Endothelial cell of umbilical vein (primary cell): ENCODE results near the gene POU2F3. TPM values are rescaled to one million over a fixed set of nuclear protein-coding genes. Genes with fewer than 3 reads are reported as not detected.

Source experiments
- BruUV-seq: library from RNA; stranded (reverse); fragments of 400-500 nt; replicated peaks from 2 replicates; lab custom pipeline; 2021; lab: Mats Ljungman, UMichigan
- CTCF ChIA-PET: fragments of 300-600, 350-600 bp; sonication (Branson Sonifier 250); formaldehyde crosslinking; loops from one replicate; lab custom pipeline; 2021; ENCODE audit warnings: antibody characterized with exemption, inconsistent platforms; lab: Charles Lee
- POLR2A ChIA-PET: fragments of 300-600, 350-600 bp; sonication (Branson Sonifier 250); formaldehyde crosslinking; loops from one replicate; lab custom pipeline; 2021; ENCODE audit warnings: antibody characterized with exemption, inconsistent platforms; lab: Charles Lee
- DNase-seq: peaks from one replicate; pipeline ENCODE4 v3.0.0-alpha.2; 2011; ENCODE audit warnings: low read depth, low spot score
- FAIRE-seq: peaks from 2 replicates; lab custom pipeline; 2011; peaks lifted over from hg19 to GRCh38; lab: Jason Lieb, UNC
- H2AFZ ChIP-seq: 2 replicates; pipeline ENCODE4 v1.6.0; 2012; ENCODE audit warnings: low read depth, low read length, control low read depth, inconsistent platforms
- H3K27ac ChIP-seq: 2 replicates; pipeline ENCODE4 v1.5.1; 2011; ENCODE audit warnings: low read depth, mild to moderate bottlenecking, control low read depth, low read length, moderate library complexity; ENCODE audit not compliant: insufficient read depth
- H3K27me3 ChIP-seq, 2 experiments: 2 replicates each; pipeline versions ENCODE4 v1.6.0 to v1.6.1; 2011; ENCODE audit warnings: low read length in 2 of 2, mixed read lengths in 1 of 2; ENCODE audit not compliant: control insufficient read depth in 2 of 2, insufficient read depth in 2 of 2
- H3K36me3 ChIP-seq, 2 experiments: 2 replicates in 1 of 2; 3 replicates in 1 of 2; pipeline ENCODE4 v1.5.1; 2011; ENCODE audit warnings: low read length in 2 of 2, mild to moderate bottlenecking in 1 of 2, moderate library complexity in 1 of 2; ENCODE audit not compliant: control insufficient read depth in 2 of 2, insufficient read depth in 2 of 2; ENCODE audit errors: extremely low read depth in 1 of 2
- H3K4me1 ChIP-seq: 3 replicates; pipeline ENCODE4 v1.5.1; 2011; ENCODE audit warnings: mild to moderate bottlenecking, low read length; ENCODE audit not compliant: control insufficient read depth, insufficient read depth; ENCODE audit errors: extremely low read depth
- H3K4me2 ChIP-seq: 2 replicates; pipeline ENCODE4 v1.6.1; 2011; ENCODE audit warnings: low read length, control low read depth, mixed read lengths; ENCODE audit not compliant: insufficient read depth
- H3K4me3 ChIP-seq, 3 experiments: fragments of 200-600 bp in 1 of 3; sonication (generic), shearing (Covaris generic) in 1 of 3; replicated peaks in 1 of 3; 2 replicates each; pipeline ENCODE4 v1.5.1; 2011 to 2016; ENCODE audit warnings: control low read depth in 3 of 3, low read length in 3 of 3, mild to moderate bottlenecking in 2 of 3, inconsistent platforms in 1 of 3, low read depth in 1 of 3, moderate library complexity in 1 of 3; ENCODE audit not compliant: insufficient read depth in 1 of 3
- H3K79me2 ChIP-seq: 2 replicates; pipeline ENCODE4 v1.6.0; 2012; ENCODE audit warnings: low read length, inconsistent platforms; ENCODE audit not compliant: control insufficient read depth, insufficient read depth
- H3K9ac ChIP-seq: replicated peaks from 2 replicates; pipeline ENCODE3; 2011; ENCODE audit warnings: low read length, control low read depth; ENCODE audit not compliant: insufficient read depth; ENCODE audit errors: extremely low read depth
- H3K9me1 ChIP-seq: replicated peaks from 3 replicates; pipeline ENCODE4 v1.6.0; 2011; ENCODE audit warnings: mild to moderate bottlenecking, low read length; ENCODE audit not compliant: control insufficient read depth, insufficient read depth; ENCODE audit errors: extremely low read depth
- H3K9me3 ChIP-seq: replicated peaks from 2 replicates; pipeline ENCODE4 v1.5.1; 2012; ENCODE audit warnings: low read length, inconsistent platforms; ENCODE audit not compliant: control insufficient read depth, insufficient read depth
- H4K20me1 ChIP-seq: replicated peaks from 2 replicates; pipeline ENCODE3; 2011; ENCODE audit warnings: mild to moderate bottlenecking, low read length; ENCODE audit not compliant: control insufficient read depth, insufficient read depth; ENCODE audit errors: extremely low read depth
- CTCF ChIP-seq, 2 donors: IDR thresholded peaks; 1 replicate in 1 of 2; 2 replicates in 1 of 2; pipeline ENCODE4 v1.5.1; 2011; ENCODE audit warnings: low read length in 2 of 2, mild to moderate bottlenecking in 2 of 2, moderate library complexity in 2 of 2, control low read depth in 1 of 2, inconsistent platforms in 1 of 2, low read depth in 1 of 2; ENCODE audit not compliant: insufficient read depth in 1 of 2; ENCODE audit errors: extremely low read depth in 1 of 2
- EZH2 ChIP-seq: IDR thresholded peaks from 2 replicates; pipeline ENCODE4 v1.6.1; 2012; ENCODE audit warnings: borderline replicate concordance, low read depth, mild to moderate bottlenecking, moderate library complexity, low read length, inconsistent platforms; ENCODE audit not compliant: severe bottlenecking
- FOS ChIP-seq: IDR thresholded peaks from 2 replicates; pipeline ENCODE4 v1.6.1; 2011; ENCODE audit warnings: mild to moderate bottlenecking, low read length, moderate library complexity, borderline replicate concordance; ENCODE audit not compliant: insufficient read depth
- GATA2 ChIP-seq: IDR thresholded peaks from 2 replicates; pipeline ENCODE4 v1.7.0; 2011; ENCODE audit warnings: low read depth, mild to moderate bottlenecking, moderate library complexity, mixed read lengths, low read length; ENCODE audit not compliant: insufficient read length, insufficient read depth
- JUN ChIP-seq: IDR thresholded peaks from 2 replicates; pipeline ENCODE4 v1.6.1; 2011; ENCODE audit warnings: borderline replicate concordance, low read depth; ENCODE audit not compliant: insufficient read length, insufficient read depth
- MAX ChIP-seq: IDR thresholded peaks from 2 replicates; pipeline ENCODE4 v1.6.1; 2011; ENCODE audit not compliant: insufficient read depth, insufficient read length
- MYC ChIP-seq: IDR thresholded peaks from one replicate; pipeline ENCODE4 v1.6.1; 2011; ENCODE audit warnings: mild to moderate bottlenecking, low read depth, low read length
- POLR2A ChIP-seq: IDR thresholded peaks from 2 replicates; pipeline ENCODE4 v1.6.1; 2012; ENCODE audit warnings: low read depth, mild to moderate bottlenecking, control low read depth, low read length
- POLR2AphosphoS5 ChIP-seq: IDR thresholded peaks from 2 replicates; pipeline ENCODE4 v1.6.1; 2012; ENCODE audit warnings: low read depth, mild to moderate bottlenecking, control low read depth, low read length, moderate library complexity; ENCODE audit not compliant: insufficient read depth
- dilution Hi-C: fragments of 300-500 bp; cut with MboI; formaldehyde crosslinking; loops from one replicate; pipeline ENCODE4 v1.15.0; 2019; ENCODE audit warnings: low sequenced_read_pairs; ENCODE audit not compliant: extremely low pct_ligation_motif_present
- intact Hi-C: fragments of 100-400 bp; cut with micrococcal nuclease; formaldehyde crosslinking; loops from one replicate; pipeline ENCODE4 v1.10.0; 2022
- polyA plus RNA-seq, 4 experiments: library from polyadenylated mRNA; depleted of rRNA in 3 of 4; stranded (reverse) in 3 of 4; unstranded in 1 of 4; fragments of >200 nt; gene quantifications; 2 replicates each; pipeline versions ENCODE4 v1.2.1 to v1.2.3, GENCODE V29; 2011 to 2012; ENCODE audit warnings: missing spikeins in 1 of 4
- total RNA-seq: library from RNA; stranded (reverse); gene quantifications from 2 replicates; pipeline ENCODE4 v1.2.3, GENCODE V29; 2021

POU2F3 gene
- total and polyA plus RNA-seq, 2 donors (not counting 3 experiments of a cell fraction or from before 2014, with no cell fraction given): 0.06 TPM; not detected in 1

DNA sequence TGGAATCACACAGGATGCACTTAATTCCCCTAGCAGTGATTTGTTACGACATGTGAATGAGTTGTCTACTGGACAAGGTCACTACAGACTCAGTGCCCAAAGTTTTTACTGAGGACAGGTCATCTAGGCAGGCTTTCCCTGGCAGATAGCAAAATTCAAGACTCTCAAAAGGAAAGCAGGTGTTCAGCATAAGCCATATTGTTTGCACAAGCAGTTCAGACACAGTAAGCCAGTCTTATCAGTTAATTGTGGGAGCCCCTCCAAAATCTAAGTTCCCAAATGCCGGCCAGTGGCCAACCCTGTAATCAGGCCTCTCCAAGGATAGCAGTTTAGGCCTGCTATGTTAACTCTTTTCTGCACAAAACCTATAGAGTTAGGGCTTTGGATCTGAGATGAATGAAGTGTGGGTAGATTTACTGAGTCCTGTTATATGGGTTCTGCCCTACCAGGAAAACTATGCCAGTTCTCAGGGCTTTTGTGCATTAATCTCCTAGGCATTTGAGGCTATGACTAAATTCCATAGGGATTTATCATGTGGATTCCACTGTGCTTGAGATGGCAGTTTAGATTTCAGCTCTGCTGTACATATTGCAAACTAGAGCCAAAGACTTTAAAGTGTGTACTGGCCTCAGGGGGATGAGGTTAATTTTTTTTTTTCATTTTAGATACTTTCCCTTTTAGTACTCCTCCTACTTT lies 91.5 kb downstream of the POU2F3 start:
- dilution Hi-C loops: no loop called here

GRCh38 chr11:120332822-120333716 lies 93.1 kb downstream of the POU2F3 start:
- no peak for FAIRE-seq
- Histone ChIP-seq H3K79me2 (peaks cover 22% of the 10 kb centered on the region), H3K36me3 (peaks cover 0 to 13% of the 10 kb centered on the region in 2 experiments), H4K20me1 (no peaks in the 10 kb centered on the region), H3K4me2 (no peak overlapping the region), H3K9me3 (no peaks in the 10 kb centered on the region), H3K4me1 (peaks cover 32% of the 10 kb centered on the region), H2AFZ (no peak overlapping the region), H3K27me3 (no peaks in the 10 kb centered on the region), H3K9ac (no peak overlapping the region), H3K4me3 (no peak overlapping the region), H3K9me1 (no peaks in the 10 kb centered on the region), H3K27ac (no peak overlapping the region)
- TF ChIP-seq EZH2 (no peak), JUN (no peak), MYC (no peak), FOS (no peak), MAX (no peak), GATA2 (no peak), POLR2A (no peak), POLR2AphosphoS5 (no peak), CTCF (IDR thresholded peaks at IDR 0.05; ENCODE audit: extremely low read depth in 1 of 2, insufficient read depth in 1 of 2, low read depth in 1 of 2, low read length in 2 of 2) (no peak)
- dilution Hi-C loops (no loop called here), intact Hi-C loops (loop anchor here (10.0 kb wide), 3 partner anchors 352 to 1862 kb away; partner anchors contain the start of gene SC5D)
- no peak for DNase-seq
- POLR2A ChIA-PET: no interaction called here
- CTCF ChIA-PET: interaction anchor here (1.0 to 4.8 kb wide), 5 partner anchors 8 to 352 kb away, joined by 3 to 32 read pairs (median 4); partner anchors contain the start of gene TLCD5
- no TSS peak for BruUV-seq

More for the DNA sequence above, 91.5 kb downstream of the POU2F3 start:
- intact Hi-C loops: loop anchor here (10.0 kb wide), 3 partner anchors 353 to 1863 kb away; partner anchors contain the start of gene SC5D
- DNase-seq: no peak
- H3K36me3 ChIP-seq: peaks cover 0 to 13% of the 10 kb centered on the region in 2 experiments
- H3K27ac ChIP-seq: peak overlapping the region; percentile 22
- peaks cover 32% of the 10 kb centered on the region for H3K4me1 ChIP-seq
- H4K20me1 ChIP-seq: no peaks in the 10 kb centered on the region
- no peaks in the 10 kb centered on the region for H3K9me1 ChIP-seq
- no TSS peak for BruUV-seq
- no peak for FAIRE-seq
- no peak overlapping the region for H2AFZ ChIP-seq
- no peak overlapping the region for H3K4me2 ChIP-seq
- H3K9ac ChIP-seq: no peak overlapping the region
- no peak for TF ChIP-seq MAX
- TF ChIP-seq GATA2: peak; percentile 55
- peaks cover 9% of the 10 kb centered on the region for H3K79me2 ChIP-seq
- H3K27me3 ChIP-seq: no peaks in the 10 kb centered on the region
- ChIA-PET POLR2A (no interaction called here), CTCF (interaction anchor here (4.8 kb wide), 1 partner anchor 30 kb away, joined by 32 read pairs; no protein-coding TSS in a partner anchor)
- H3K9me3 ChIP-seq: no peaks in the 10 kb centered on the region
- H3K4me3 ChIP-seq: no peak overlapping the region
